CD4-positive, alpha-beta T cell (primary cell): ENCODE measurements around the gene SYNGR3. TPM values are rescaled to one million over a fixed set of nuclear protein-coding genes. Genes with fewer than 3 reads are reported as not detected.

Experiments
- ATAC-seq: fragments of 200-7000 bp; cut with Tn5 transposase; one replicate; pipeline ENCODE4 v1.10.0; 2022; ENCODE audit warnings: mild to moderate bottlenecking; ENCODE audit not compliant: poor library complexity
- CTCF ChIA-PET: fragments of 350-600 bp; sonication (Branson Sonifier 250); formaldehyde crosslinking; loops from one replicate; lab custom pipeline; 2021; ENCODE audit warnings: antibody characterized with exemption, inconsistent platforms; lab: Charles Lee
- POLR2A ChIA-PET: fragments of 350-600 bp; sonication (Branson Sonifier 250); formaldehyde crosslinking; loops from one replicate; lab custom pipeline; 2021; ENCODE audit warnings: antibody characterized with exemption, inconsistent platforms; lab: Charles Lee
- DNase-seq, 14 experiments: peaks; one replicate each; pipeline ENCODE4 v3.0.0-alpha.2; 2013 to 2020; ENCODE audit warnings: mixed read lengths in 2 of 14
- H3K27ac ChIP-seq, 2 donors: one replicate each; pipeline versions ENCODE4 v1.5.1 to v1.7.0; 2013; ENCODE audit warnings: low read length in 2 of 2, low read depth in 1 of 2, mild to moderate bottlenecking in 1 of 2
- H3K27me3 ChIP-seq, 2 experiments: 1 replicate in 1 of 2; 2 replicates in 1 of 2; pipeline versions ENCODE4 v1.6.1 to v1.7.0; 2013; ENCODE audit warnings: low read length in 2 of 2, control low read depth in 1 of 2, mild to moderate bottlenecking in 1 of 2, moderate library complexity in 1 of 2; ENCODE audit not compliant: insufficient read depth in 2 of 2, control insufficient read depth in 1 of 2
- H3K36me3 ChIP-seq: one replicate; pipeline ENCODE4 v1.6.1; 2013; ENCODE audit warnings: low read length, control low read depth; ENCODE audit not compliant: insufficient read depth
- H3K4me1 ChIP-seq: one replicate; pipeline ENCODE4 v1.6.1; 2013; ENCODE audit warnings: low read length, control low read depth; ENCODE audit not compliant: insufficient read depth
- H3K4me3 ChIP-seq: one replicate; pipeline ENCODE4 v1.5.1; 2013; ENCODE audit warnings: mild to moderate bottlenecking, low read length, moderate library complexity
- H3K9me3 ChIP-seq, 2 experiments: 1 replicate in 1 of 2; 2 replicates in 1 of 2; pipeline versions ENCODE4 v1.6.1 to v1.7.0; 2013; ENCODE audit warnings: low read length in 2 of 2, mild to moderate bottlenecking in 2 of 2, control low read depth in 1 of 2, moderate library complexity in 1 of 2; ENCODE audit not compliant: control insufficient read depth in 1 of 2, insufficient read depth in 1 of 2
- H3K27ac Mint-ChIP-seq: one replicate; pipeline ENCODE4 v1.8.0; 2020; ENCODE audit warnings: mixed read lengths
- H3K27me3 Mint-ChIP-seq: one replicate; pipeline ENCODE4 v1.8.0; 2021; ENCODE audit warnings: mixed read lengths
- H3K36me3 Mint-ChIP-seq: one replicate; pipeline ENCODE4 v1.8.0; 2021; ENCODE audit warnings: low read depth, mixed read lengths
- H3K4me1 Mint-ChIP-seq: one replicate; pipeline ENCODE4 v1.8.0; 2021; ENCODE audit warnings: low read depth, mixed read lengths
- H3K4me3 Mint-ChIP-seq: one replicate; pipeline ENCODE4 v1.8.0; 2020; ENCODE audit warnings: mild to moderate bottlenecking, mixed read lengths
- H3K9me3 Mint-ChIP-seq: one replicate; pipeline ENCODE4 v1.8.0; 2020; ENCODE audit warnings: mixed read lengths
- CTCF ChIP-seq: fragments of 200-600 bp; IDR thresholded peaks from one replicate; pipeline ENCODE4 v1.8.0; 2022; ENCODE audit warnings: antibody characterized with exemption, mild to moderate bottlenecking
- intact Hi-C, 2 experiments: fragments of 100-400 bp; cut with DNase I in 1 of 2; cut with micrococcal nuclease in 1 of 2; formaldehyde crosslinking; loops; one replicate each; pipeline versions ENCODE4 v1.15.1 to v1.9.0; 2023 to 2025; cut with DNase I, micrococcal nuclease
- total RNA-seq, 174 experiments: library from RNA in 2 of 174; stranded (reverse) in 2 of 174; gene quantifications; one replicate each; pipeline ENCODE4 v1.2.3 and lab custom pipeline; 2021 to 2026

The SYNGR3 gene
- total RNA-seq, 2 experiments from 2014 or later: 3.8 to 3.9 TPM

GRCh38 chr16:2007081-2007836, 17.5 kb downstream of the SYNGR3 start:
- Histone ChIP-seq H3K27me3 (no peaks in the 10 kb centered on the region), H3K9me3 (no peaks in the 10 kb centered on the region), H3K4me3 (no peak overlapping the region), H3K27ac (no peak overlapping the region), H3K4me1 (peaks cover 70% of the 10 kb centered on the region), H3K36me3 (peaks cover 27% of the 10 kb centered on the region)
- DNase-seq (no peak), ATAC-seq (no peak)
- Mint-ChIP-seq H3K27ac (peak overlapping the region; percentile 88), H3K9me3 (no peaks in the 10 kb centered on the region), H3K27me3 (no peaks in the 10 kb centered on the region), H3K36me3 (peaks cover 10% of the 10 kb centered on the region), H3K4me3 (peak overlapping the region; percentile 93), H3K4me1 (peaks cover 40% of the 10 kb centered on the region)
- ChIA-PET POLR2A (interaction anchor here (5.5 kb wide), 1 partner anchor 148 kb away, joined by 30 read pairs; the partner anchor contains the start of gene TRAF7), CTCF (no interaction called here)
- no peak for TF ChIP-seq CTCF
- intact Hi-C loops: loop anchor here in 1 of 2 experiments (5.0 kb wide), 2 partner anchors 35 to 40 kb away; partner anchors contain the start of genes NTHL1, TBL3 and TSC2

- Histone ChIP-seq H3K27me3 (no peaks in the 10 kb centered on the region), H3K36me3 (peaks cover 19% of the 10 kb centered on the region), H3K4me1 (peaks cover 70% of the 10 kb centered on the region), H3K27ac (peak overlapping the region in 1 of 2 donors; percentile 29), H3K4me3 (peak overlapping the region; percentile 63), H3K9me3 (no peaks in the 10 kb centered on the region)
- intact Hi-C loops: loop anchor here in 1 of 2 experiments (2.0 to 5.0 kb wide), 3 partner anchors 36 to 47 kb away; partner anchors contain the start of genes NTHL1, TBL3 and TSC2
- H3K9me3 Mint-ChIP-seq: no peaks in the 10 kb centered on the region
- H3K4me1 Mint-ChIP-seq: peaks cover 40% of the 10 kb centered on the region
- H3K27me3 Mint-ChIP-seq: no peaks in the 10 kb centered on the region
- H3K27ac Mint-ChIP-seq: peak overlapping the region; percentile 88
- H3K36me3 Mint-ChIP-seq: peaks cover 7% of the 10 kb centered on the region
- peak in 4 of 14 experiments; percentile 30 to 57 (median 36) for DNase-seq
- CTCF ChIA-PET: interaction anchor here (1.2 kb wide), 1 partner anchor 65 kb away, joined by 3 read pairs; the partner anchor contains the start of gene MSRB1
- H3K4me3 Mint-ChIP-seq: peak overlapping the region; percentile 93
- POLR2A ChIA-PET: interaction anchor here (5.5 kb wide), 1 partner anchor 147 kb away, joined by 30 read pairs; the partner anchor contains the start of gene TRAF7
- TF ChIP-seq CTCF: no peak
- no peak for ATAC-seq
Observed at GRCh38 chr16:2008009-2008526, 18.3 kb downstream of the SYNGR3 start.

GRCh38 chr16:2008631-2009163, 18.9 kb downstream of the SYNGR3 start:
- peak overlapping the region; percentile 63 for H3K4me3 ChIP-seq
- Mint-ChIP-seq H3K4me3 (peak overlapping the region; percentile 93), H3K36me3 (peaks cover 7% of the 10 kb centered on the region), H3K27ac (peak overlapping the region; percentile 88), H3K9me3 (no peaks in the 10 kb centered on the region), H3K27me3 (no peaks in the 10 kb centered on the region), H3K4me1 (peaks cover 40% of the 10 kb centered on the region)
- CTCF ChIA-PET: interaction anchor here (1.2 kb wide), 1 partner anchor 65 kb away, joined by 3 read pairs; the partner anchor contains the start of gene MSRB1
- POLR2A ChIA-PET: interaction anchor here (0.6 to 5.5 kb wide), 7 partner anchors 13 to 147 kb away, joined by 3 to 30 read pairs (median 4); partner anchors contain the start of genes GFER, RPS2, TBL3 and TRAF7
- TF ChIP-seq CTCF: no peak
- intact Hi-C loops: loop anchor here in 1 of 2 experiments (1.0 to 5.0 kb wide), 4 partner anchors 16 to 48 kb away; partner anchors contain the start of genes NTHL1, TBL3 and TSC2
- no peaks in the 10 kb centered on the region for H3K9me3 ChIP-seq
- H3K4me1 ChIP-seq: peaks cover 64% of the 10 kb centered on the region
- DNase-seq (peak in 3 of 14 experiments; percentile 44 to 48 (median 45)), ATAC-seq (no peak)
- peaks cover 14% of the 10 kb centered on the region for H3K36me3 ChIP-seq
- H3K27me3 ChIP-seq: no peaks in the 10 kb centered on the region
- H3K27ac ChIP-seq: peak overlapping the region; percentile 2 to 29
